Cerebellar cortex (tissue), 1 donor: ENCODE data around the gene THEM4.

Experiments used
- DNase-seq: peaks from one replicate; pipeline ENCODE4 v3.0.0-alpha.2; 2015; ENCODE audit warnings: low spot score

The THEM4 gene

DNA sequence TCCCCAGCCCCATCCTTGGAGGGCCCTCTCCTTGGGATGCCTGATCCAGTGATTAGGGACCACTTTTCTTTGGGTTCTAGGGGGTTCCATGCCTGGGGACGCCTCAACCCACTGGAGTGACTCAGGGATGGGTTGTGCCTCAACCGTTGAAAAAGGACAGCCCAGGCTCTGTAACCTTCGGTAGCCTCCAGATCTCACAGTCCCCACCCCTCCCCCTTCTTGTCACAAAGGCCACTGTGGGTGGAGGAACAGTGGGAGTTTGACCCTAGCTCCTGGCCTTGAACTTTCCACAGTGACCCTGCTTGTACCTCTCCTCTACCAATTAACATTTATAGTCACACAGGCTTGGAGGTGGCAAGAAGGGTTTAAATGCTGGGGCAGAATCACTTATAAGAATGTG is 75.1 kb downstream of the THEM4 start:
- no peak for DNase-seq

- no peak for DNase-seq
Observed at GRCh38 chr1:151833172-151833900, 76.0 kb downstream of the THEM4 start.

- DNase-seq, result peak; percentile 86
Observed at GRCh38 chr1:151832318-151832980, 76.9 kb downstream of the THEM4 start.

DNA sequence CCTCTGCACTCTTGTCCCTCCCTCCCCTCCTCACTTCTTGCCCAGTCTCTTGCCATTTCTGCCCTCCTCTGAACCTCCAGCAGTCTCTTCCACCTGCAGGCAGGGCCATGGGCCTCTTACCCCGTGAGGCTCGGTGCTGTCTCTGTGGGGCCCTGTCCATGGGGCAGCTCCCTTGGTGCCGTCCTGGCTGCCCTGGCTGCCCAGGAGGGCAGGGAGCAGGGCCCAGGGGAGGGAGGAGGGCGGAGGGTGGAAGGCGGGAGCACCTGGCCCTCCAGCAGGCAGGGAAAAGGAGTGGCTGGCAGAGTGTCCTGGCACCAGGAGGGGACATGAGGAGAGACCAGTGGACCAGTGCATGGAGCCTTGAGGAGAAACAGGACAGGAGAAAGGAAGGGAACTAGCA is 77.7 kb downstream of the THEM4 start, which contains the start of gene RORC:
RORC (minus strand) TSS at position 198 of the 400 bp plus-strand sequence; CDS start at position 160, 38 bp downstream.
- DNase-seq, result peak; percentile 78

DNA sequence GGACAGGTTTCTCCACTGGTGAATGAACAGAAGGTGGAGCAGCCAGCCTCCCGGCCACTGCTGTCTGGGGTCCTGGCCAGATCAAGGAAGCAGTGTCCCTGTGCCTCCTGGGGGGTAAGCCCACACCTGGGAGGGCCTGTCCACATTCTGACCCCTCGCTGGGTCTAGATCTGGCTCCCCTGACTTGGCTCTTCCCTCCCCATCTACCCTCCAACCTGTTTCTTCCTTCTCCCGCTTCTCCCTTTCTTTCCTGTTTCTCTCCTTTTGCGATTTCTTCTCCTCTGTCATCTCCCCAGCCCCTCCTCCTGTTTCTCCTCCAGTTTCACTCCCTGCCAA is 78.1 kb downstream of the THEM4 start:
- no peak for DNase-seq

DNA sequence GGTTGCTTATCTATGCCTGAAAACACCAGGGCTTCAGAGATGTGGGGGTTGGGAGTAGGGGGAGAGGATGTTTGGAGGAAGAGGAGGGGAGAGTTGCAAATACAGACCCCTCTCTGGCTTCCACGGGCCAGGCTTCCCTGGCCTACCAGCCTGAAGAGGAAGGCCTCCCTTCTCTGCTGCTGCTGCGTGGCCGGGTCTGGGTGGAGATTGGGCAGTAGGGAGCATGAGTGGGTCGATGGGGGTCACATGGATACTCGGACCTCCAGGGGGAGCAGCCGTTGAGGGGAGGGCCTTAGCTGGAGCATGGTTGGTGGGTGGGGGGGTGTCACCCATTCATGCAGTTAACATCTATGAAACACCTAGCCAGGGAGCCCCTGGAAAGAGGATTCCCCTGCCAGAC is 79.3 kb downstream of the THEM4 start:
- no peak for DNase-seq

- no peak for DNase-seq
Observed at GRCh38 chr1:151829352-151830046, 79.8 kb downstream of the THEM4 start.

GRCh38 chr1:151828921-151829320 is 80.4 kb downstream of the THEM4 start:
- no peak for DNase-seq

DNA sequence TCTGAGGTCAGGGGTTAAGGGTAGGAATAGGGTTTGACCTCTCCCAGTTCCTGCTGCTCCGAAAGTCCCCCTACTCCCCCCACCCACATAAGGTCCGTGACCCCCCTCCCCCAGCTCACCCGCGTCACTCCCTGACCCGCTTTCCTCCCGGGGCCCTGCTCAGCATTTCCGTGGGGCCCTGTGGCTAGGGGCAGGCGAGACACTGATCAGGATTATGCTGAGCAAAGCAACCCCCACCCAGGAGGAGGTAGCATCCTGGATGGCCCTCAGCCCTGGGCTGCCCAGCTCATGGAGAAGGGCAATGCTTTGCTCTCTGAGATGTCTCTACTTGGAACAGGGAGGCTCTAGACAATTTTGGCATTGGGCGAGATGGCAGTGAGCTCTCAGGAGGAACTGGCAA is 81.5 kb downstream of the THEM4 start:
- DNase-seq, result no peak

DNA sequence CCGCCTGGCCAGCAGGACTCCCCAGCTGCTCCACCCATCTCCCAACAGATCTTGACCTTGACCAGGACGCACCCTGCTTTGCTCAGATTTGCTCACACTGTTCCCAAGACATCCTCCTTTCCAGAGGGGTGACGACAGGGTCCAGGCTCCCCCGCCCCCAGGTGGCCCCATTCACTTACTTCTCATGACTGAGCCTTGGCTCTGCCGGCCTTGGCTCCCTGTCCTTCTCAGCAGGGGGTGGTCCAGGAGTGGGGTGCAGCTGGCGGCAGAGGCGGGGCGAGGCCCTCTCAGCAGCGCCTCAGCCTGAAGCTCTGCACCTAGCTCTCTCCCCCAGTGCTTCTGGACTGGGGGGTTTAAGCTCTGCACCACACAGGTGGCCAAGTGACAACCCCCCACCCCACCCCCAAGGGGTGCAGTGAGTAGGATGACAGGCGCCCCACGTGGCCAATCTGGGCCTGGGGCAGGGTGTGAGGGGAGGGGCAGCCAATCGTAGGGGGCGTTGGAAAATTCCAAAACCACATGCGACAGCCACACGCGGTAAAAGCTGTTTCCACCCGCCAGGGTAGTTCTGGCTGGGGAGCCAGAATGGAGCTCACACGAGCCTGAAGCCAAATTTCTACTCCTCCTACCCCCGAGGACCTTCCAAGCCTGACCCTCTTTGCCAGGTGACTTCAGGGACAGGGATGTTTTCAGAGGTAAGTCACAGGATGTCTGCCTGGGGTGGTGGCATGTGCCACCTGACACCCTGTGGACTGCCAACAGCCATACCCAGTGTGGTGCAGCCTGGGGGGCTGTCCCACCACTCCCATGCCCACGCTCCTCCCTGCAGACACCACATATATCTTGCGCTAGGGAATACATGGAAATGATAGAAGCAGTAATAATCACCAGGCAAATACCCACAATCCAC is 83.3 kb downstream of the THEM4 start:
- DNase-seq, result no peak

DNA sequence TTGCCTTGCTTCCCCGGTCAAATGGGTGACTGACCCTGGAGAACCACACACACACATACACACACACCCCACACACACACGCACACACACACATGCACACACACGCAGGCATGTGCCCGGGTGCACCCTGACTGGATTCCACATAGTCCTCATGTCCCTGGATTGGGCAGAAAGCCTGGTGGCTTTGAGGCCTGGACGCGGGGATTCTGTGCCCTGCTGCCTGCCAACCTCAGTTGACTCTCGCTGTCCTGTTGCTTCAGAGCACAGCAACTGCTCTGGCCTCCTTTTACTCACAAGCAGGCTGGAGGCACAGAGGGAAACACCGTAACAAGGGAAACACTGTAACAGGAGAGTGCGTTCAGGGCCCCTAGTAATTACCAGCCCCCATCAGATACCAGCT is 84.1 kb downstream of the THEM4 start:
- peak; percentile 65 for DNase-seq
